ENCODE results near the gene PAN3.
A peak's percentile ranks its signal among the peaks of the same experiment; 100 is the strongest.

PAN3 gene

DNA sequence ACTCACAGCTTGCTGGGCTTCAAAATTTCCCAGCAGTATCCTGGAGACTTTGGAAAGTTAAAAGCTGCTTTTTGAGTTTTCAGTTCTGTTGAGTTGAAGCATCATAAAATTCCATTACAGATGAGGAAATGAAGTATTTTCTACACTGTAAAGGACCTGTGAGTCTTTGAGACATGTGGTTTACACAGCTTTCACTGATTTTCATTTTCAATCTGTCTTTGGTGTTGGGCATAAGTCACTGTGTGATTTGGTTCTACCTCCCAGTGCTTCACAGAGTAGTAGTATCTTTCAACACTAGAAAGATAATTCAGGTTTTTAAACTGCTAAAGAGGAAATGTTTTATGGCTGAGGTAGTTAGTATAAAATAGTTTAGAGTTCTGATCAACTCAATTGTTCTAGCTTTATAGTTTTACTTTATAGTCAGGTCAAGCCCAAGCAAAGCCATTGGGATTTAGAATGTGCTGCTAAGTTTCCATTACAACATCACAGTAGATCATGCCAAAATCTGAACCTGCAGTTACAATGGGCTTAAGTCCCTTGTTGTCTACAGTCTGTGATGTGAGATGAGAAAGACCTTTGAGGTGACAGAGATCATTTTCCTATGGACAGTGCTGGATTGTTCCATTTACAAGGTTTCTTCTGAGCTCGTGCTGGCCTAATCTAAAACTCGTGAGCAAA, 195.0 kb downstream of the PAN3 start:
- no peak for DNase-seq (ENCODE audit: low read depth, low spot score)
- in situ Hi-C loops (cut with HindIII; ENCODE audit: low sequenced_read_pairs) = no loop called here
- TF ChIP-seq, protein P1, sequence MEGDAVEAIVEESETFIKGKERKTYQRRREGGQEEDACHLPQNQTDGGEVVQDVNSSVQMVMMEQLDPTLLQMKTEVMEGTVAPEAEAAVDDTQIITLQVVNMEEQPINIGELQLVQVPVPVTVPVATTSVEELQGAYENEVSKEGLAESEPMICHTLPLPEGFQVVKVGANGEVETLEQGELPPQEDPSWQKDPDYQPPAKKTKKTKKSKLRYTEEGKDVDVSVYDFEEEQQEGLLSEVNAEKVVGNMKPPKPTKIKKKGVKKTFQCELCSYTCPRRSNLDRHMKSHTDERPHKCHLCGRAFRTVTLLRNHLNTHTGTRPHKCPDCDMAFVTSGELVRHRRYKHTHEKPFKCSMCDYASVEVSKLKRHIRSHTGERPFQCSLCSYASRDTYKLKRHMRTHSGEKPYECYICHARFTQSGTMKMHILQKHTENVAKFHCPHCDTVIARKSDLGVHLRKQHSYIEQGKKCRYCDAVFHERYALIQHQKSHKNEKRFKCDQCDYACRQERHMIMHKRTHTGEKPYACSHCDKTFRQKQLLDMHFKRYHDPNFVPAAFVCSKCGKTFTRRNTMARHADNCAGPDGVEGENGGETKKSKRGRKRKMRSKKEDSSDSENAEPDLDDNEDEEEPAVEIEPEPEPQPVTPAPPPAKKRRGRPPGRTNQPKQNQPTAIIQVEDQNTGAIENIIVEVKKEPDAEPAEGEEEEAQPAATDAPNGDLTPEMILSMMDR (IDR thresholded peaks at IDR 0.05; ENCODE audit: low read depth, low read length) = no peak
- no peak overlapping the region for H3K4me3 ChIP-seq (ENCODE audit: low read depth, low read length)

DNA sequence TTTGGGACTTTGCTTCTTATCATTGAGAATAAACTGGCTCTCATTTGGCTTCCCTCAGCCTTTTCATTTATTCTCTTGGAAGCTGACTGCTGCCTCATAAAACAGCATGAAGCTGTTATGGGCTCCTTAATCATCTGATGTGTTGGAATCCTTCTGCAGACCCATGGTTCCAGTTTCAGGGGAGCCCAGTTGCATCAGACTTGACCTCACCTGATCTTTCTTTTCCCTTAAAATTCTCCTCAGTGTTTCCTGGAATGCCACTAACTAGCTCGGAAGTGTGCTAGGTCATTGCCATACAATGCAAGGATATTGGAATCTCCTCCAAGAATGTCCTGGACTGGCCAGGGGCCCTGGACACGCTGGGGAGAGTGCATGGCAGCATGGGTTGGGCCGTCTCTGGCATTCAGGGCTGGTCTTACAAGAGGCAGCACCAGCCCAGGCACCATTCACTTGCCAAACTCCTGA, 197.9 kb downstream of the PAN3 start:
- TF ChIP-seq, protein P1 (IDR thresholded peaks at IDR 0.05; ENCODE audit: low read depth, low read length) = no peak
- DNase-seq (ENCODE audit: low read depth, low spot score) = no peak
- no peak overlapping the region for H3K4me3 ChIP-seq (ENCODE audit: low read depth, low read length)
- in situ Hi-C loops (cut with HindIII; ENCODE audit: low sequenced_read_pairs) = no loop called here

DNA sequence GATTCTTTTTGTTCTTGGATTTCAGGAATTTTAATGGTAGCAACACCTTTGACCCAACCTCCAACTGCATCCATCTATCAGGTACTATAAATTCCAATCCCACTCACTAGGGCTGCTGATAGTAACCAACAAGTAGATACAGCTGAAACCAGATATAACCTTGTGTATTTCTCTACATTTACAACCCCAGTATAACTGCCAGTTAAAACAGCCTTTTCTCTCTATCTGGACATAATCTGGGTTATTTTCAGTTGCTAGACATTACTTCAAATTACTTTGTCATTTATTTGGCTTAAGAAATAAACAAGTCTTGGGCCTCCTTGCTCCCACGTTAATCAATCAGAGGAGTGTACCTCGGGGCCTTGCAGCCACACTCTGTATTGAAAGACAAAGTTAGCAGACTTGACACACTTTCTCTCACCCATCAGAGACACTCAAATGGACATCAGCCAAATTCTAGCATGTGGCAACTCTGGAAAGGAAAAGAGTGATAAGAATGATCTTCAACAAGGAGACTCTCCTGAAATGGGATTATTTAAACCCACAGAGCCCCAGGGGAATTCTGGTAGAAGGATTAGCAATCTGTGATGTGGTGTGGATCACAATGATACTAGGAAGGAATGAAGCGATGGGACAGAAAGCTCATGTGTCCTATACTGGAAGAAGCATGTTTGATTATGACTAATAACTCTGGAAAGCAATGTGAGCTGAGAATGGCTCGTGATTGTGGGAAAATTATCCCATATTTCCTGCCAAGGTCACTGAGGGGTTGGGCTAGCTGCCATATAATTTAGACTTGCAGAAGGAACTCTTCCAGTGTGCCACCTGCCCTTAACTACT, 199.0 kb downstream of the PAN3 start:
- in situ Hi-C loops (cut with HindIII; ENCODE audit: low sequenced_read_pairs) = no loop called here
- peak; percentile 52 for DNase-seq (ENCODE audit: low read depth, low spot score)
- TF ChIP-seq, protein P1 (IDR thresholded peaks at IDR 0.05; ENCODE audit: low read depth, low read length) = no peak
- H3K4me3 ChIP-seq (ENCODE audit: low read depth, low read length) = no peak overlapping the region

DNA sequence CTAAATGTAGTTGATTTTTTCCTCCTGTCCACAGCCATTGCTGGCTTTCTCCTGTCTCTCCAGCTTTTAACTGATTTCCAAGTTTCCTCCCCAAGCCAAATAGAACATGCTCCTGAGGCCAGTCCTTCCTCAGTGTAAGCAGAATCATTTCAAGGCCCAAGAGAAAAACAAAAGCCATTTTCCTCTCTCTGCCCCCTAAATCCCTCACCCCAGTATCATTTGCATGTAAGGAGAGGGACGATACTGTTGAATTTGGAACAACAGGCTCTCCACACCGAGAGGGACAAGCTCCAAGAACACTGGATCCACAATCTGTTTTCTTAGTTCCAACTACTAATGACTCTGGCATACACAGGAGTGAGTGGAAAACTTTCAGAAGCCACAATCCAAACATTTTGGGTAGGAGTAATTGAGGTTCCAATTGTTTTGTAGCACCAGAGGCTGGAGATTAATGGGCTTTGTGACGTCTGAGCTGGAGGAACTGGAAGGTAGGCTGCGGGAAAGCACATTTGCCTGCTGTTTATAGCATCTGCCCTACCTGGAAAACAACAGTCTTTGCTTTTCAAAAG, 199.7 kb downstream of the PAN3 start:
- in situ Hi-C loops (cut with HindIII; ENCODE audit: low sequenced_read_pairs) = no loop called here
- TF ChIP-seq, protein P1 (IDR thresholded peaks at IDR 0.05; ENCODE audit: low read depth, low read length) = no peak
- DNase-seq (ENCODE audit: low read depth, low spot score) = peak; percentile 24
- no peak overlapping the region for H3K4me3 ChIP-seq (ENCODE audit: low read depth, low read length)

DNA sequence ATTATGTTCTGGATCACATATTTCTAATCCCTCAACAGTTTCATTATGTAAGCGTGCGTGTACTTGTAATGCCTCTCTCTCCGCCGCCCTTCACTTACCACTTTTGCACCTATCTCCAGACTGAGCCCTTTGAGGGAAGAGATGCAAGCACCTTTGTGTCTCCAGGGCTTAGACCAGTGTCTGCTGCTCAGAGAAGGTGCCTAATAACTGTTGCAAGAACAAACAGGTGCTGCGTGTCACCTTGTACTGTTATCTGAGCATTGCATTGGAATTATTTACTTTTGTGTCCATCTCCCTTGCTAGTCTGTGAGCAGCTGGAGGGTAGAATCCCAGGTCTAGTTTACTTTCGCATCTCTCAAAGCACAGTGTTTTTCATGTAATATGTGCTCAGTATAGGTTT, 200.4 kb downstream of the PAN3 start:
- TF ChIP-seq, protein P1 (IDR thresholded peaks at IDR 0.05; ENCODE audit: low read depth, low read length) = no peak
- H3K4me3 ChIP-seq (ENCODE audit: low read depth, low read length) = no peak overlapping the region
- in situ Hi-C loops (cut with HindIII; ENCODE audit: low sequenced_read_pairs) = no loop called here
- no peak for DNase-seq (ENCODE audit: low read depth, low spot score)

DNA sequence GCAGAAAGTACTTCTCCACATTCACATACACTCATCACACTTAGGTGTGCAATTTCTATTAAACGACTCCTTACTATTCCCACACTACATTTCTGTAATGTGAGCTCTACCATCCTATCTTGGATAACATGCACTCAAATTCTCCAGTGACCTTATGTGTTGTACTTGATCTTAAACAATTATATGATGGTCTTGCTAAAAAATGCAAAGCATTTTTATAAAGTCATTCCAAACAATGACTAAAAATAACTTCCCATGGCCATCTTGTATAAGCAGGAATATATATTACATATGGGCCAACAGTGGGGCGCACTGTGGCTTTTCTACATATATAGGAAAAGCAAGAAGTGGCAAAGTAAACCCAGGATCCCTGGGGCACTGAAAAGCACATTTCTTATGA, 201.1 kb downstream of the PAN3 start:
- TF ChIP-seq, protein P1 (IDR thresholded peaks at IDR 0.05; ENCODE audit: low read depth, low read length) = no peak
- no peak overlapping the region for H3K4me3 ChIP-seq (ENCODE audit: low read depth, low read length)
- in situ Hi-C loops (cut with HindIII; ENCODE audit: low sequenced_read_pairs) = no loop called here
- DNase-seq (ENCODE audit: low read depth, low spot score) = peak; percentile 44

Data from astrocyte of the spinal cord (primary cell).